ENCODE data around the gene FBXO2. TPM values are rescaled to one million over a fixed set of nuclear protein-coding genes. Genes with fewer than 3 reads are reported as not detected.
A peak's percentile ranks its signal among the peaks of the same experiment; 100 is the strongest.

FBXO2 gene
- total and polyA plus RNA-seq, 11 donors: 0.83 to 7.5 (median 2.5) TPM

GRCh38 chr1:11617741-11618140 is 36.5 kb downstream of the FBXO2 start:
- Histone ChIP-seq H3K36me3 (no peaks in the 10 kb centered on the region), H3K27me3 (peaks cover 0 to 29% (median 5%) of the 10 kb centered on the region in 9 donors), H3K4me1 (no peaks in the 10 kb centered on the region), H3K27ac (no peak overlapping the region), H3K4me3 (no peak overlapping the region), H3K9me3 (no peaks in the 10 kb centered on the region)
- intact Hi-C loops (cut with DNase I): no loop called here
- no peak for ATAC-seq
- TF ChIP-seq CTCF (IDR thresholded peaks at IDR 0.05) (no peak), POLR2A (IDR thresholded peaks at IDR 0.05) (no peak)
- WGBS, 4 donors: 64 to 89% (median 81%) methylated on average over 2 of the region's 2 CpGs
- no peak for DNase-seq

- Histone ChIP-seq H3K36me3 (no peaks in the 10 kb centered on the region), H3K4me3 (no peak overlapping the region), H3K4me1 (no peaks in the 10 kb centered on the region), H3K27me3 (peaks cover 0 to 29% (median 5%) of the 10 kb centered on the region in 9 donors), H3K27ac (no peak overlapping the region), H3K9me3 (no peaks in the 10 kb centered on the region)
- DNase-seq (no peak), ATAC-seq (no peak)
- TF ChIP-seq CTCF (IDR thresholded peaks at IDR 0.05): no peak
- TF ChIP-seq POLR2A (IDR thresholded peaks at IDR 0.05): no peak
- 67 to 75% (median 68%) methylated on average over 4 to 7 of the region's 7 CpGs for WGBS, 4 donors
- intact Hi-C loops (cut with DNase I): no loop called here
These were observed 36.9 kb downstream of the FBXO2 start for GRCh38 chr1:11617314-11617713.

GRCh38 chr1:11616766-11617165 is 37.5 kb downstream of the FBXO2 start:
- 62 to 72% (median 65%) methylated on average over 7 of the region's 7 CpGs for WGBS, 4 donors
- intact Hi-C loops (cut with DNase I): no loop called here
- no peak for DNase-seq
- ATAC-seq: no peak
- Histone ChIP-seq H3K4me3 (no peak overlapping the region), H3K27ac (no peak overlapping the region), H3K4me1 (no peaks in the 10 kb centered on the region), H3K27me3 (peaks cover 0 to 28% (median 5%) of the 10 kb centered on the region in 9 donors), H3K36me3 (no peaks in the 10 kb centered on the region), H3K9me3 (no peaks in the 10 kb centered on the region)
- TF ChIP-seq POLR2A (IDR thresholded peaks at IDR 0.05) (no peak), CTCF (IDR thresholded peaks at IDR 0.05) (no peak)

GRCh38 chr1:11615090-11615489 is 39.1 kb downstream of the FBXO2 start:
- TF ChIP-seq POLR2A (IDR thresholded peaks at IDR 0.05) (no peak), CTCF (IDR thresholded peaks at IDR 0.05) (no peak)
- peak in 2 of 4 donors; percentile 34 to 58 for ATAC-seq

More at GRCh38 chr1:11615090-11615489, 39.1 kb downstream of the FBXO2 start:
- H3K4me3 ChIP-seq: no peak overlapping the region
- DNase-seq: no peak
- intact Hi-C loops (cut with DNase I): no loop called here
- no peaks in the 10 kb centered on the region for H3K9me3 ChIP-seq
- 6 to 14% (median 11%) methylated on average over 16 of the region's 16 CpGs for WGBS, 4 donors
- H3K27me3 ChIP-seq: peaks cover 0 to 21% (median 2%) of the 10 kb centered on the region in 9 donors
- no peaks in the 10 kb centered on the region for H3K4me1 ChIP-seq
- H3K36me3 ChIP-seq: no peaks in the 10 kb centered on the region
- H3K27ac ChIP-seq: no peak overlapping the region

Data from heart left ventricle (tissue), 16 donors.